CD14-positive monocyte (primary cell): ENCODE data around the gene LAMA4. TPM values are rescaled to one million over a fixed set of nuclear protein-coding genes. Genes with fewer than 3 reads are reported as not detected.

ENCODE experiments used
- DNase-seq, 3 donors: peaks; one replicate each; pipeline ENCODE4 v3.0.0-alpha.2; 2011 to 2022
- H2AFZ ChIP-seq: 2 replicates; pipeline ENCODE4 v1.6.0; 2012; ENCODE audit warnings: mild to moderate bottlenecking, low read depth, low read length, inconsistent platforms; ENCODE audit not compliant: insufficient read depth, poor library complexity, severe bottlenecking
- H3K27ac ChIP-seq, 2 donors: 1 replicate in 1 of 2; 2 replicates in 1 of 2; pipeline ENCODE4 v1.5.1; 2012 to 2013; ENCODE audit warnings: low read length in 2 of 2, control low read depth in 1 of 2, inconsistent platforms in 1 of 2, low read depth in 1 of 2, mild to moderate bottlenecking in 1 of 2
- H3K27me3 ChIP-seq, 2 donors: one replicate each; pipeline versions ENCODE4 v1.6.0 to v1.6.1; 2011 to 2013; ENCODE audit warnings: low read length in 2 of 2; ENCODE audit not compliant: control insufficient read depth in 2 of 2, insufficient read depth in 2 of 2
- H3K36me3 ChIP-seq, 2 donors: replicated peaks in 1 of 2; 1 replicate in 1 of 2; 2 replicates in 1 of 2; pipeline versions ENCODE4 v1.5.1 to v1.6.1; 2012 to 2013; ENCODE audit warnings: low read length in 2 of 2, control low read depth in 1 of 2, inconsistent platforms in 1 of 2, mild to moderate bottlenecking in 1 of 2; ENCODE audit not compliant: insufficient read depth in 2 of 2, control insufficient read depth in 1 of 2
- H3K4me1 ChIP-seq, 2 donors: 1 replicate in 1 of 2; 2 replicates in 1 of 2; pipeline versions ENCODE4 v1.5.1 to v1.6.1; 2012 to 2013; ENCODE audit warnings: low read length in 2 of 2, control low read depth in 1 of 2, inconsistent platforms in 1 of 2, mild to moderate bottlenecking in 1 of 2, moderate library complexity in 1 of 2; ENCODE audit not compliant: insufficient read depth in 2 of 2, control insufficient read depth in 1 of 2
- H3K4me2 ChIP-seq: replicated peaks from 2 replicates; pipeline ENCODE3; 2012; ENCODE audit warnings: low read length, moderate library complexity, mild to moderate bottlenecking; ENCODE audit not compliant: poor library complexity, severe bottlenecking; ENCODE audit errors: extremely low read depth
- H3K4me3 ChIP-seq, 3 experiments: fragments of 200-600 bp in 1 of 3; sonication (generic) in 1 of 3; replicated peaks in 1 of 3; 1 replicate in 2 of 3; 2 replicates in 1 of 3; pipeline ENCODE4 v1.5.1; 2011 to 2013; ENCODE audit warnings: low read length in 3 of 3, mild to moderate bottlenecking in 3 of 3, control low read depth in 2 of 3, low read depth in 2 of 3, inconsistent platforms in 1 of 3, moderate library complexity in 1 of 3
- H3K79me2 ChIP-seq: 2 replicates; pipeline ENCODE4 v1.6.0; 2012; ENCODE audit warnings: mild to moderate bottlenecking, control low read depth, inconsistent platforms, low read length, moderate library complexity; ENCODE audit not compliant: insufficient read depth
- H3K9ac ChIP-seq: 2 replicates; pipeline ENCODE4 v1.6.0; 2017; ENCODE audit warnings: low read length, mild to moderate bottlenecking; ENCODE audit not compliant: insufficient read depth, poor library complexity, severe bottlenecking
- H3K9me3 ChIP-seq, 2 donors: replicated peaks in 1 of 2; 1 replicate in 1 of 2; 2 replicates in 1 of 2; pipeline versions ENCODE4 v1.5.1 to v1.6.1; 2012 to 2013; ENCODE audit warnings: low read length in 2 of 2, control low read depth in 1 of 2; ENCODE audit not compliant: control insufficient read depth in 1 of 2, insufficient read depth in 1 of 2
- H4K20me1 ChIP-seq: 2 replicates; pipeline ENCODE4 v1.6.0; 2012; ENCODE audit warnings: mild to moderate bottlenecking, low read length, control low read depth, moderate library complexity; ENCODE audit not compliant: insufficient read depth
- H3K27ac Mint-ChIP-seq, 7 donors: one replicate each; pipeline ENCODE4 v1.8.0; 2020; ENCODE audit warnings: mild to moderate bottlenecking in 7 of 7, mixed read lengths in 7 of 7, moderate library complexity in 6 of 7, inconsistent platforms in 2 of 7
- H3K27me3 Mint-ChIP-seq, 3 donors: one replicate each; pipeline ENCODE4 v1.8.0; 2021 to 2022; ENCODE audit warnings: low read depth in 3 of 3, mild to moderate bottlenecking in 3 of 3, mixed read lengths in 3 of 3, moderate library complexity in 3 of 3, inconsistent platforms in 1 of 3
- H3K36me3 Mint-ChIP-seq, 2 donors: one replicate each; pipeline ENCODE4 v1.8.0; 2020; ENCODE audit warnings: mixed read lengths in 2 of 2, inconsistent platforms in 1 of 2, mild to moderate bottlenecking in 1 of 2
- H3K4me1 Mint-ChIP-seq: one replicate; pipeline ENCODE4 v1.8.0; 2020; ENCODE audit warnings: mild to moderate bottlenecking, mixed read lengths
- H3K4me3 Mint-ChIP-seq, 2 donors: one replicate each; pipeline ENCODE4 v1.8.0; 2020; ENCODE audit warnings: mild to moderate bottlenecking in 2 of 2, mixed read lengths in 2 of 2, moderate library complexity in 1 of 2
- H3K9me3 Mint-ChIP-seq, 7 donors: one replicate each; pipeline ENCODE4 v1.8.0; 2020 to 2022; ENCODE audit warnings: mixed read lengths in 7 of 7, mild to moderate bottlenecking in 6 of 7, moderate library complexity in 6 of 7, inconsistent platforms in 2 of 7
- WGBS: methylation state at CpG from one replicate; pipeline ENCODE4 v1.1.5; 2013; ENCODE audit warnings: missing lambda C conversion rate; ENCODE audit not compliant: insufficient coverage; 5-methylcytosine and 5-hydroxymethylcytosine counted together
- intact Hi-C, 2 donors: fragments of 100-400 bp; cut with micrococcal nuclease; formaldehyde crosslinking; loops; one replicate each; pipeline versions ENCODE4 v1.15.0 to v1.15.1; 2023
- polyA plus RNA-seq, 3 donors: library from polyadenylated mRNA; depleted of rRNA in 1 of 3; unstranded in 2 of 3; stranded (reverse) in 1 of 3; fragments of 300-500 nt in 2 of 3; fragments of >200 nt in 1 of 3; fragmentation: Illumina TruSeq in 2 of 3; gene quantifications; 1 replicate in 2 of 3; 2 replicates in 1 of 3; pipeline ENCODE4 v1.2.3, GENCODE V29; 2012 to 2021
- TF ChIP-seq, protein P1 (sequence below): fragments of 200-600 bp; IDR thresholded peaks from one replicate; pipeline ENCODE4 v1.8.0; 2022; ENCODE audit warnings: antibody characterized with exemption, mild to moderate bottlenecking

LAMA4 gene
- polyA plus RNA-seq, 3 donors, result not detected

DNA sequence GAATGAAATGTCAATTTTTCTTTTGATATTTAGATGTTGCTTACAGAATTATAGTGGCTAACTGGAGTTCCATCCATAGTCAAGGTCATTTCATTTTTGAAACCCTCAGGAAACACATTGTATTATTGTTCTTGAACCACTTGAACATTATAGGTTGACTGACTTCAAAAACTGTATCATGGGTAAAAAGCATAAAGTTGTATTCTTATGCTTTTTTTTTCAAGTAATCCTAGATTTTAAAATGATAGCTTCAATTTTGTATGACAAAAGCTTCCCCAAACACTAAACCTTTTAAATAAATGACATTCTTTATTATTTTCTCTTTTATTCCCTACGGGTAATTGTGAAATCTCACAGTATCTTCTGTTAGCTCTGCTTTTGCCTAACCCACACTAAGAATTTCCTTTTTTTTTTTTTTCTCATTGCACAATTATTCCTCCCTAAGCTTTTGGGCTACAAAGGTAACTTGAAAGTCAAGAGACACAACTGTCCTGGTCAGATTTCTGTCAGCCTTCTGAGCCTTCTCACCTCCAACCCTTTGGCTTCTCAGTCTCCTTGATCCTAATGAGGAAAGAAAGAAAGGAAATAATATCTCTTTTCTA is 36.9 kb upstream of the LAMA4 start:
- 0% methylated on average over 1 of the region's 1 CpG for WGBS
- H3K4me2 ChIP-seq, result no peak overlapping the region
- peaks cover 3% of the 10 kb centered on the region in 2 donors for H3K27me3 ChIP-seq
- H3K36me3 ChIP-seq, result no peaks in the 10 kb centered on the region
- H3K9ac ChIP-seq, result no peak overlapping the region
- intact Hi-C loops, result no loop called here
- Mint-ChIP-seq H3K4me1 (no peaks in the 10 kb centered on the region), H3K36me3 (no peaks in the 10 kb centered on the region), H3K9me3 (peaks cover 0 to 3% (median 0%) of the 10 kb centered on the region in 7 donors), H3K27me3 (peaks cover 4 to 9% (median 6%) of the 10 kb centered on the region in 3 donors), H3K27ac (no peak overlapping the region), H3K4me3 (no peak overlapping the region)
- H3K9me3 ChIP-seq, result no peaks in the 10 kb centered on the region
- no peaks in the 10 kb centered on the region for H3K79me2 ChIP-seq
- no peak overlapping the region for H3K27ac ChIP-seq
- H2AFZ ChIP-seq, result no peak overlapping the region
- H4K20me1 ChIP-seq, result no peaks in the 10 kb centered on the region
- no peak for DNase-seq
- TF ChIP-seq, protein P1, sequence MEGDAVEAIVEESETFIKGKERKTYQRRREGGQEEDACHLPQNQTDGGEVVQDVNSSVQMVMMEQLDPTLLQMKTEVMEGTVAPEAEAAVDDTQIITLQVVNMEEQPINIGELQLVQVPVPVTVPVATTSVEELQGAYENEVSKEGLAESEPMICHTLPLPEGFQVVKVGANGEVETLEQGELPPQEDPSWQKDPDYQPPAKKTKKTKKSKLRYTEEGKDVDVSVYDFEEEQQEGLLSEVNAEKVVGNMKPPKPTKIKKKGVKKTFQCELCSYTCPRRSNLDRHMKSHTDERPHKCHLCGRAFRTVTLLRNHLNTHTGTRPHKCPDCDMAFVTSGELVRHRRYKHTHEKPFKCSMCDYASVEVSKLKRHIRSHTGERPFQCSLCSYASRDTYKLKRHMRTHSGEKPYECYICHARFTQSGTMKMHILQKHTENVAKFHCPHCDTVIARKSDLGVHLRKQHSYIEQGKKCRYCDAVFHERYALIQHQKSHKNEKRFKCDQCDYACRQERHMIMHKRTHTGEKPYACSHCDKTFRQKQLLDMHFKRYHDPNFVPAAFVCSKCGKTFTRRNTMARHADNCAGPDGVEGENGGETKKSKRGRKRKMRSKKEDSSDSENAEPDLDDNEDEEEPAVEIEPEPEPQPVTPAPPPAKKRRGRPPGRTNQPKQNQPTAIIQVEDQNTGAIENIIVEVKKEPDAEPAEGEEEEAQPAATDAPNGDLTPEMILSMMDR, result no peak
- H3K4me1 ChIP-seq, result no peaks in the 10 kb centered on the region
- no peak overlapping the region for H3K4me3 ChIP-seq

DNA sequence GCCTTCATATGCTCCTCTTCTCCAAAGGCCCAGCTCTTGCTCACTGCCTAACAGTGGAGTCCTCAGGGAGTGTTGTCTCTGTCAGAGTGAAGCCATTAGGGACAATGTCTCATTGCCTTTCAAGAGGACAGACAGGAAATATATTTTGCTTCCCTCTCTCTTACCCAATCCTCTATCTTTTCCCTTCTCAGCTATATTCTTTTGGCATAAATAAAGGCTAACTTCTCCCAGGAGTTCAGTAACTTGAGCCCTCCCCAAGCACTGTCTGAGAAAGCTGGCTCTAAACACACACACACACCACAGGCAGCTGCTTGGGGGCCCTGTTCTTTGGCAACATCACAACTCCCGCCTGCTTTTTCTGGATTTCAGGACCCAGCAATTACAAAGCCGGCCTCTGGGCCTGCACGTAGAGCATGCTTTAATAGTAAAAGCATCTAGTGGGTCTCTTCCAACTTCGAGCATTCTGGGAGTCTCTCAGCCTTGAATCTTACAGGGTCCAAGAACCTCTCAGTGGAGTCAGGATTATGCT is 34.7 kb upstream of the LAMA4 start:
- Mint-ChIP-seq H3K4me3 (no peak overlapping the region), H3K36me3 (no peaks in the 10 kb centered on the region), H3K9me3 (peaks cover 0 to 3% (median 0%) of the 10 kb centered on the region in 7 donors), H3K4me1 (no peaks in the 10 kb centered on the region), H3K27me3 (peaks cover 4 to 8% (median 7%) of the 10 kb centered on the region in 3 donors), H3K27ac (no peak overlapping the region)
- Histone ChIP-seq H3K4me2 (no peak overlapping the region), H3K9me3 (no peaks in the 10 kb centered on the region), H3K4me3 (no peak overlapping the region), H4K20me1 (no peaks in the 10 kb centered on the region), H3K27me3 (peaks cover 3 to 4% of the 10 kb centered on the region in 2 donors), H3K36me3 (no peaks in the 10 kb centered on the region), H3K79me2 (no peaks in the 10 kb centered on the region), H3K9ac (no peak overlapping the region), H3K4me1 (no peaks in the 10 kb centered on the region), H3K27ac (no peak overlapping the region), H2AFZ (no peak overlapping the region)
- intact Hi-C loops, result no loop called here
- WGBS, result 100% methylated on average over 4 of the region's 4 CpGs
- no peak for DNase-seq
- TF ChIP-seq, protein P1, result no peak
